C4-2B (cell line): ENCODE measurements around the gene IGSF22.
"Not testable (repeated sequence)": the region's sequence is repeated elsewhere in the genome, so short reads cannot be mapped to it uniquely, and the experiment has no call there.

ENCODE experiments used
- H3K27ac ChIP-seq: fragments of 450-650 bp; 2 replicates; pipeline ENCODE4 v1.5.1; 2017
- ZFX ChIP-seq: fragments of 450-650 bp; IDR thresholded peaks from 2 replicates; pipeline ENCODE4 v1.6.1; 2017
- TF ChIP-seq, protein P1 (sequence below): fragments of 450-650 bp; conservative IDR thresholded peaks from 2 replicates; pipeline ENCODE4 v1.5.1; 2017; ENCODE audit warnings: mild to moderate bottlenecking

The IGSF22 gene

DNA sequence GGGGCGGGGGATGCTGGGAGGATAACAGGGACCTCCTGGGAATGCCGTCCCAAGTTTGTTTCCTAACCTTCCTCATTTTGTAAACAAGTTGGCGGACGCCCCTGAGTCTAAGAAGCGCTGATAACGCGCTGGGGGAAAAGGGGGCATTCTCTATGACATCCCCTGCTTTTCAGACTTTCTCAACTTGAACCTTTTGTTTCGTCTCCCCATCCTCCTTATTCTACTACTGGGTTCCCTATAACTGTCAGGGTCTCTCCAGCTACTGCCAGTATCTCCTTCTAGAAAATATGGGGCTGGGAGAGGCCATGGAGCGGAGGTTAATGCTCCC, 26.8 kb downstream of the IGSF22 start:
- peak overlapping the region; percentile 61 for H3K27ac ChIP-seq
- no peak for TF ChIP-seq ZFX
- TF ChIP-seq, protein P1, sequence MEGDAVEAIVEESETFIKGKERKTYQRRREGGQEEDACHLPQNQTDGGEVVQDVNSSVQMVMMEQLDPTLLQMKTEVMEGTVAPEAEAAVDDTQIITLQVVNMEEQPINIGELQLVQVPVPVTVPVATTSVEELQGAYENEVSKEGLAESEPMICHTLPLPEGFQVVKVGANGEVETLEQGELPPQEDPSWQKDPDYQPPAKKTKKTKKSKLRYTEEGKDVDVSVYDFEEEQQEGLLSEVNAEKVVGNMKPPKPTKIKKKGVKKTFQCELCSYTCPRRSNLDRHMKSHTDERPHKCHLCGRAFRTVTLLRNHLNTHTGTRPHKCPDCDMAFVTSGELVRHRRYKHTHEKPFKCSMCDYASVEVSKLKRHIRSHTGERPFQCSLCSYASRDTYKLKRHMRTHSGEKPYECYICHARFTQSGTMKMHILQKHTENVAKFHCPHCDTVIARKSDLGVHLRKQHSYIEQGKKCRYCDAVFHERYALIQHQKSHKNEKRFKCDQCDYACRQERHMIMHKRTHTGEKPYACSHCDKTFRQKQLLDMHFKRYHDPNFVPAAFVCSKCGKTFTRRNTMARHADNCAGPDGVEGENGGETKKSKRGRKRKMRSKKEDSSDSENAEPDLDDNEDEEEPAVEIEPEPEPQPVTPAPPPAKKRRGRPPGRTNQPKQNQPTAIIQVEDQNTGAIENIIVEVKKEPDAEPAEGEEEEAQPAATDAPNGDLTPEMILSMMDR = no peak

DNA sequence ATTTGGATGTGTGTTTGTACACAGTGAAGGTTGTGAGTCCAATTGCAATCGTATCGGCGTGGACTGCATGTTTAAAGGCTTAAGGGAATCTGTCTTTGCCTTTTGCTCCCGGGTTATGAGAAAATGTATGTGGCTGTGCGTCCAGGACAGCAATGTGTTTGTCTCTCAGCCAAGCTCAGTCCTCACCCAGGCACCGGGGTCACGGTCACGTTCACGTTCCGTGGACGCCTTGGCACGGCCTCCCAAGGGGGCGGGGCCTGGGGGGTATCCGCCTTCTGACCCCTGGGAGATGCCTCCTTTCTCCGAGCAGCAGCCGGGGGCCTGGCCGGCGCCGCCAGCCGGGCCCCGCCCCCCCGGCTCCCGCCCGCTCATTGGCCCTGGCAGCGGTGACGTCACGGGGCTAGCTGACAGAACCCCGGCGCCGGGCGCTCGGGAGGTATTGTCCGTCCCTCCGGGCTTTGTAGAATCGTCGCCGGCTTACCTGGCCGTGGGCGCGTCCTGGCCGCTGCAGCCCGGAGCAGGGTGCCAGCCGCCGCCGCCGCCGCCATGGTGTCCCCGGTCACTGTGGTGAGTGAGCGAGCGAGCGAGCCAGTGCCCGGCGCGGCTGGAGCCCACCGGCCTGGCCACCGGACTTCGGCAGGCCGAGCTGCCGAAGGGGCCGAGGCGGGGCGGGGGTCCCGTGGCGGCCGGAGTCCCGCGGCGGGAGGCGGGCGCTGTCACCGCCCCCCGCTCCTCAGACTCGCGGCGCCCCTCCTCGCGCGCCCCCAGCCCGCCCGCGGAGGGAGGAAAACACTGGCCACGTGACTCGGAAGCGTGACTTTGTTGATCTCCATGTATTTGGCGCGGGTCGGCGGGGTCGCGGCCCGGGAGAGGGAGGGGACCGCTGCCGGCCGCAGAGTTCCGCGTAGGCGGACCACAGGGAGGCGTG, 27.4 kb downstream of the IGSF22 start, which contains the start of gene TMEM86A:
Gene TMEM86A, plus strand, starts transcription at position 439 of the 928 bp plus-strand sequence. Its CDS starts 108 bp downstream, at position 547.
- TF ChIP-seq, protein P1 = no peak
- TF ChIP-seq ZFX = no peak; the same call in 1 of the 2 replicates
- peak within 1 kb of the TSS; percentile 61 for H3K27ac ChIP-seq

DNA sequence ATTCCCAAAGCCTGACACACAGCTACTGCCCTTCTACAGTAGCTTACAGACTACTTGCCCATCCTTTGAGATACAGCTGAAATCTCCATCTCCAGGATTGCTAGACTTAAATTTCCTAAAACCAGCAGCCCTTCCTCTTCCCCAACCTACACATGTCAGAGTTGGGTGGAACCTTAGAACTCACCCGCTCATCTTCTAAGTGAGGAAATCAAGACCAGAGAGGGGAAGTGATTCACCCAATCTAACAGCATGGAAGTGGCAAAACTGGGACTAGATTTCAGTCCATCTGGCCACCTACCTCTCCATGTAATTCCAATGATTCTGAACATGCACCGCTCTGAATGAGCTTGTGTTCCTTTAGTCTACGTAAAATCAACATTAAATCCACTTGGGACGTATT, 28.4 kb downstream of the IGSF22 start:
- no peak overlapping the region for H3K27ac ChIP-seq
- TF ChIP-seq, protein P1 = no peak
- no peak for TF ChIP-seq ZFX

DNA sequence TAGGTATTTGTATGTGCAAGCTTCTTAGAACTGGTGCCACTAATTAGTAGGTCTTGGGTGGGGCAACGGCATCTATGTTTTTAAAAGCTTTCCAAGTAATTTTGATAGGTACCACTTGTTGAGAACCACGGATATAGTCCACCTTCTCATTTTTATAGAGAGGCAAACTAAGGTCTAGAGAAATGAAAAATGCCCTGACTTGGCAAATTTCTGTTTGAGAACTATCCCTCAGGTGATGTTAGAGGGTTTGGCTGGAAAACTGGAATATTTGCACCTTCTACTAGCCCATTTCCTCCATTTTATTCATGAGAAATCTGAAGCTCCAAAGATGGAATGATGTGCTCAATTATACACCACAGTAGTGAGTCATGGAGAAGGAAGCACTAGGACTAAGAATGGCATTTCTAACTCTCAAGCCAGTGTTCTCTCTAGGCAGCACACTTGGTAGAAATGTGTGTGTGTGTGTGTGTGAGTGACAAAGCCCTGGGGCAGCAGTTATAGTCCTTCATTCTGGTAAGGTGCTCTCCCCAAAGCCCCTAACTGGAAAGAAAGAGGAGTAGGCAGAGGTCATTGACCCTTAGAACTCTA, 29.3 kb downstream of the IGSF22 start:
- H3K27ac ChIP-seq = no peak overlapping the region
- TF ChIP-seq, protein P1 = no peak
- TF ChIP-seq ZFX = no peak

DNA sequence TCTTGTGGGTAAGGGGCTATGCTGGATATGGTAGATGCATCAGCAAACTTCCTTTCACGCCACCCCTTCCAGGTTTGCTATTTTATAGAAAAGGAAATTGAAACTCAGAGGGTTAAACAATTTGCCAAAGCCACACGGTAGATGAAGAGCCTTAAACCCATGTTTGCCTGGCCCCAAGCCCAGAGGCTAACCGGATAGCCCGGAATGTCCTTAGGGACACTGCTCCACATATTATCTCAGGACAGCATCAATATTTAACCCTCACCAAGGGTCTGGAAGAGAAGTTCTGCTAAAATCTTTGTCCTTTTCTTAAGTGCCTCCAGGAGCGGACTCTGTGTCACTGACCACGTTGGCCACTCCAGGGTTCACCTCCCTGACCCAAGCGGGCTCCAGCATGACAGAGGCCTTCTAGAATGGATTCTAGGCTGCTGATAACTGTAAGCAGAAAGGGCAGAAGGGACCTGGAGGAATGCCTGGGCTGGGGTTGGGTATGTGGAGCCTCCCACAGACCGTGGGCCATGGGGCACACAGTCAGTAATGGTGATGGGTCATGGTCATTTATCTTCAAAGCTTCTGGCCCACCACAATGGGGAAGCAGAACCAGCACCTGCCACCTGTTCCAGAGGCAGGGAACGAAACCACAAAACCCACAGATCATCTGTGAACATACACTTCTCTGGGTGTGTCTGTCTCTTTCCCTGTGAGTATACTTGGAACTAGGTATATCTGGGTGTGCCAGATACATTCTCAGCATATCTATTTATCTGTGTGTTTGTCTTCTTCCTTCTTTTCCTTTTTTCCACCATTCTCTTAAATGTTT, 32.8 kb downstream of the IGSF22 start:
- H3K27ac ChIP-seq = peak overlapping the region; percentile 68

DNA sequence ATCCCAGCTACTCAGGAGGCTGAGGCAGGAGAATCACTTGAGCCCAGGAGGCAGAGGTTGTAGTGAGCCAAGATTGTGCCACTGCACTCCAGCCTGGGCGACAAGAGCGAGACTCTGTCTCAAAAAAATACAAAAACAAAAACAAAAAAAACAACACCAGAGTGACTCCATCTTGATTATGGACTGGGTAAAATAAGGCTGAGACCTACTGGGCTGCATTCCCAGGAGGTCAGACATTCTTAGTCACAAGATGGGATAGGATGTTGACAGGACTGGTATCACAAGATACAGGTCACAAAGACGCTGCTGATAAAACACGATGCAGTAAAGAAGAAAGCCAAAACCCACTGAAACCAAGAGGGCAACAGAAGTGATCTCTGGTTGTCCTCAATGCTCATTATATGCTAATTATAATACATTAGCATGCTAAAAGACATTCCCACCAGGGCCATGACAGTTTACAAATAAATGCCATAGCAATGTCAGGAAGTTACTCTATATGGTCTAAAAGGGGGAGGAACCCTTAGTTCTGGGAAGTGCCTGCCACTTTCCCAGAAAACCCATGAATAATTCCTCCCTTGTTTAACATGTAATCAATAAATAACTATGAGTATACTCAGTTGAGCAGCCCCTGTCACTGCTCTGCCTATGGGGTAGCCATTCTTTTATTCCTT, 34.4 kb downstream of the IGSF22 start:
- not testable (repeated sequence) for H3K27ac ChIP-seq

More for the DNA sequence above, 32.8 kb downstream of the IGSF22 start:
- no peak for TF ChIP-seq ZFX
- TF ChIP-seq, protein P1 = no peak

DNA sequence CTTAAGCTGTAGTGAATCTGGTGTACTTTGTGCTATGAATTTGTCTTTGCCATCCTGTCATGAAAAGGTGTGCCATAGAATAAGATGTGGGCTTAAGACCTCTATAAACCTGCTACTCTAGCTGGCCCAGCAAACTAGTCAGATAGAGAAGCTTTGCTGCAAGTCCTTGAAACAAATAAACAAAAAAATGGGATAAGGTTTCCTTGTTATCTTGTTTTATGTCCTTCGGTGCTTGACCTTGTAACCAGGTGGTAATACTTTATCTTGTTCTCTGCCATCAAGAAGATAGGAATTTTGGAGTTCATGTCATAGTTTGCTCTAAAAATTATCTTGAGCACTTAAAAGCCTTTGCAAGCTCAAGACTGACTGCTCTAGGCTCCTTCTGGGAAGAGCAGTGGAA, 41.7 kb downstream of the IGSF22 start:
- TF ChIP-seq, protein P1 = no peak
- TF ChIP-seq ZFX = no peak
- H3K27ac ChIP-seq = no peak overlapping the region
